Liver (tissue), 9 donors: ENCODE results near the gene ELOVL2. TPM values are rescaled to one million over a fixed set of nuclear protein-coding genes. Genes with fewer than 3 reads are reported as not detected.

Experiments used
- DNase-seq: peaks from one replicate; pipeline ENCODE4 v3.0.0-alpha.2; 2017; ENCODE audit warnings: low spot score
- H3K27ac ChIP-seq, 2 donors: one replicate each; pipeline ENCODE4 v1.7.0; 2013; ENCODE audit warnings: inconsistent platforms in 2 of 2, low read length in 2 of 2, control low read depth in 1 of 2, low read depth in 1 of 2, mild to moderate bottlenecking in 1 of 2
- H3K27me3 ChIP-seq, 4 donors: one replicate each; pipeline versions ENCODE4 v1.6.1 to v1.7.0; 2013; ENCODE audit warnings: low read length in 3 of 4, inconsistent platforms in 1 of 4, mild to moderate bottlenecking in 1 of 4, moderate library complexity in 1 of 4; ENCODE audit not compliant: control insufficient read depth in 4 of 4, insufficient read depth in 4 of 4
- H3K36me3 ChIP-seq, 4 donors: one replicate each; pipeline versions ENCODE4 v1.6.1 to v1.7.0; 2013; ENCODE audit warnings: low read length in 3 of 4, mild to moderate bottlenecking in 3 of 4, low read depth in 1 of 4, moderate library complexity in 1 of 4; ENCODE audit not compliant: control insufficient read depth in 4 of 4, insufficient read depth in 3 of 4
- H3K4me1 ChIP-seq, 4 donors: one replicate each; pipeline versions ENCODE4 v1.6.1 to v1.7.0; 2013; ENCODE audit warnings: low read length in 3 of 4, mild to moderate bottlenecking in 3 of 4, moderate library complexity in 1 of 4; ENCODE audit not compliant: control insufficient read depth in 4 of 4, insufficient read depth in 4 of 4
- H3K4me3 ChIP-seq, 3 donors: one replicate each; pipeline versions ENCODE4 v1.6.1 to v1.7.0; 2013; ENCODE audit warnings: low read length in 3 of 3, control low read depth in 1 of 3, low read depth in 1 of 3, mild to moderate bottlenecking in 1 of 3
- H3K9ac ChIP-seq, 2 donors: one replicate each; pipeline ENCODE4 v1.7.0; 2013; ENCODE audit warnings: low read length in 2 of 2, mild to moderate bottlenecking in 2 of 2, moderate library complexity in 2 of 2, control low read depth in 1 of 2, low read depth in 1 of 2
- H3K9me3 ChIP-seq, 4 donors: one replicate each; pipeline versions ENCODE4 v1.6.1 to v1.7.0; 2013; ENCODE audit warnings: low read length in 3 of 4; ENCODE audit not compliant: control insufficient read depth in 4 of 4
- JUND ChIP-seq, 2 donors: IDR thresholded peaks; 2 replicates each; pipeline ENCODE4 v1.6.1; 2016; ENCODE audit warnings: antibody characterized with exemption in 2 of 2
- RAD21 ChIP-seq, 2 donors: IDR thresholded peaks; 2 replicates each; pipeline ENCODE4 v1.6.1; 2016; ENCODE audit warnings: antibody characterized with exemption in 2 of 2, mild to moderate bottlenecking in 2 of 2
- TAF1 ChIP-seq: conservative IDR thresholded peaks from 2 replicates; pipeline ENCODE4 v1.6.1; 2016; ENCODE audit warnings: antibody characterized with exemption, mild to moderate bottlenecking
- WGBS: extraction: QIAGEN DNeasy Blood & Tissue Kit; methylation state at CpG from one replicate; pipeline ENCODE4 v1.1.7; 2013; 5-methylcytosine and 5-hydroxymethylcytosine counted together
- polyA plus RNA-seq, 2 donors: library from polyadenylated mRNA; stranded (reverse) in 1 of 2; unstranded in 1 of 2; fragments of 200-250 nt in 1 of 2; fragments of >200 nt in 1 of 2; fragmentation: Nextera tagmentation in 1 of 2; extraction: Ambion mirVana in 1 of 2; gene quantifications; one replicate each; pipeline versions ENCODE4 v1.2.1 to v1.2.3, GENCODE V29; 2013 to 2015
- total RNA-seq, 2 donors: library from RNA; depleted of rRNA; stranded (reverse); fragments of >200 nt; gene quantifications; one replicate each; pipeline ENCODE4 v1.2.3, GENCODE V29; 2014
- donor health status: healthy.
- donor health status: healthy.
- donor health status: healthy.
- donor health status: healthy.
- donor health status: healthy.

ELOVL2 gene
- total and polyA plus RNA-seq, 4 donors, result 7.1 to 28.5 (median 22.1) TPM

DNA sequence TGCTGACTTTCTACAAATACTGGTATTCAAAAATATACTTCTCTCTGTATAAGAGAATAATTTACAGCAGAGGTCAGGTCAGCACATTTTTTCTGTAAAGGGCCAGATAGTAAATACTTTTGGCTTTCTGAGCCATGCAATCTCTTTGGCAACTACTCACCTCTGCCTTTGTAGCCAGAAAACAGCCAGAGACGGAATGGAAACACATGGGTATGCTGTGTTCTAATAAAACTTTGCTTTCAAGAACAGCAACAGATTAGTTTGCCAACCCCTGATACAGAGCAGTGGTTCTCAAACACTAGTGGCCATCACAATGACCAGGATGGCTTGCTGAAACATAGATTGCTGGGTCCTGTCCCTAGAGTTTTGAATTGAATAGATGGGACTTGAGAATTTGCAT lies 111.0 kb downstream of the ELOVL2 start:
- H3K36me3 ChIP-seq, result no peaks in the 10 kb centered on the region
- no peak overlapping the region for H3K9ac ChIP-seq
- WGBS, result 68% methylated on average over 1 of the region's 1 CpG
- no peaks in the 10 kb centered on the region for H3K4me1 ChIP-seq
- peaks cover 0 to 5% (median 0%) of the 10 kb centered on the region in 4 donors for H3K27me3 ChIP-seq
- H3K27ac ChIP-seq, result no peak overlapping the region
- H3K4me3 ChIP-seq, result no peak overlapping the region
- no peak for DNase-seq
- H3K9me3 ChIP-seq, result no peaks in the 10 kb centered on the region
- TF ChIP-seq TAF1 (no peak), RAD21 (IDR thresholded peaks at IDR 0.05) (no peak), JUND (IDR thresholded peaks at IDR 0.05) (no peak)

Other genes starting within 250 kb of the ELOVL2 start
- gene MAK, start 205.8 kb downstream of the ELOVL2 start, total RNA-seq, result under 1 TPM; 0.09 to 0.17 TPM
- gene MAK, start 205.8 kb downstream of the ELOVL2 start, polyA plus RNA-seq, result under 1 TPM; 0.02 to 0.26 TPM
- not detected for gene GCM2, start 162.3 kb downstream of the ELOVL2 start, total RNA-seq
- not detected for gene GCM2, start 162.3 kb downstream of the ELOVL2 start, polyA plus RNA-seq
- under 1 TPM; 0.28 to 0.33 TPM for gene SYCP2L, start 157.3 kb downstream of the ELOVL2 start, total RNA-seq
- not detected for gene SYCP2L, start 157.3 kb downstream of the ELOVL2 start, polyA plus RNA-seq
- gene SMIM13, start 49.5 kb upstream of the ELOVL2 start, total RNA-seq, result 1 to 10 TPM; 6.6 to 9.0 TPM
- gene SMIM13, start 49.5 kb upstream of the ELOVL2 start, polyA plus RNA-seq, result 1 to 10 TPM; 2.8 to 5.0 TPM
- gene ERVFRD-1, start 67.4 kb upstream of the ELOVL2 start, total RNA-seq, result under 1 TPM in 1 of 2 donors, not detected in 1; 0.14 TPM
- gene ERVFRD-1, start 67.4 kb upstream of the ELOVL2 start, polyA plus RNA-seq, result under 1 TPM; 0.07 to 0.28 TPM
- 10 to 100 TPM in 1 of 2 donors, 1 to 10 TPM in 1; 7.8 to 15.7 TPM for gene NEDD9, start 188.4 kb upstream of the ELOVL2 start, total RNA-seq
- 10 to 100 TPM in 1 of 2 donors, 1 to 10 TPM in 1; 7.5 to 16.8 TPM for gene NEDD9, start 188.4 kb upstream of the ELOVL2 start, polyA plus RNA-seq